NCI-H748 (cell line): ENCODE data around the gene PGLYRP2.
"Not testable (repeated sequence)": the region's sequence is repeated elsewhere in the genome, so short reads cannot be mapped to it uniquely, and the experiment has no call there.

ENCODE experiments used
- DNase-seq: peaks from one replicate; lab custom pipeline; 2025; ENCODE audit not compliant: unreplicated experiment; lab: John Stamatoyannopoulos, UW

PGLYRP2 gene

GRCh38 chr19:15479391-15480345, at the start of gene PGLYRP2:
Gene PGLYRP2, minus strand, starts transcription at chr19:15479501. Its CDS starts 130 bp downstream, at chr19:15479371.
- peak; percentile 1 for DNase-seq

GRCh38 chr19:15527705-15528104, 48.4 kb upstream of the PGLYRP2 start:
- DNase-seq, result no peak

- DNase-seq, result no peak
Measured at GRCh38 chr19:15526408-15526807, 47.1 kb upstream of the PGLYRP2 start.

GRCh38 chr19:15525291-15525690, 46.0 kb upstream of the PGLYRP2 start:
- DNase-seq, result no peak

- DNase-seq, result no peak
Measured at GRCh38 chr19:15524781-15525180, 45.5 kb upstream of the PGLYRP2 start.

- DNase-seq, result no peak
Measured at GRCh38 chr19:15519433-15519976, 40.2 kb upstream of the PGLYRP2 start.

- DNase-seq, result no peak
Measured at GRCh38 chr19:15517778-15518177, 38.5 kb upstream of the PGLYRP2 start.

GRCh38 chr19:15516363-15516762, 37.1 kb upstream of the PGLYRP2 start:
- DNase-seq, result no peak

GRCh38 chr19:15515227-15515625, 35.9 kb upstream of the PGLYRP2 start:
- not testable (repeated sequence) for DNase-seq

- no peak for DNase-seq
Measured at GRCh38 chr19:15511671-15512424, 32.5 kb upstream of the PGLYRP2 start.

- peak; percentile 3 for DNase-seq
Measured at GRCh38 chr19:15508035-15508710, 28.9 kb upstream of the PGLYRP2 start, which contains the start of gene CYP4F22. Gene CYP4F22, plus strand, starts transcription at chr19:15508525. Its CDS starts 16,812 bp downstream, at chr19:15525337.

GRCh38 chr19:15507068-15508034, 28.1 kb upstream of the PGLYRP2 start:
- DNase-seq, result no peak

GRCh38 chr19:15506074-15506571, 26.8 kb upstream of the PGLYRP2 start:
- DNase-seq, result no peak

GRCh38 chr19:15502264-15502663, 23.0 kb upstream of the PGLYRP2 start:
- no peak for DNase-seq

- no peak for DNase-seq
Measured at GRCh38 chr19:15501596-15501995, 22.3 kb upstream of the PGLYRP2 start.

GRCh38 chr19:15498910-15499309, 19.6 kb upstream of the PGLYRP2 start:
- no peak for DNase-seq

GRCh38 chr19:15498156-15498858, 19.0 kb upstream of the PGLYRP2 start:
- DNase-seq, result no peak

- no peak for DNase-seq
Measured at GRCh38 chr19:15495151-15495550, 15.8 kb upstream of the PGLYRP2 start.
